NCI-H526 (cell line): ENCODE results near the gene UNC93B1.

Experiments
- DNase-seq, 2 experiments: peaks; one replicate each; lab custom pipeline; 2025; lab: John Stamatoyannopoulos, UW

Gene UNC93B1

DNA sequence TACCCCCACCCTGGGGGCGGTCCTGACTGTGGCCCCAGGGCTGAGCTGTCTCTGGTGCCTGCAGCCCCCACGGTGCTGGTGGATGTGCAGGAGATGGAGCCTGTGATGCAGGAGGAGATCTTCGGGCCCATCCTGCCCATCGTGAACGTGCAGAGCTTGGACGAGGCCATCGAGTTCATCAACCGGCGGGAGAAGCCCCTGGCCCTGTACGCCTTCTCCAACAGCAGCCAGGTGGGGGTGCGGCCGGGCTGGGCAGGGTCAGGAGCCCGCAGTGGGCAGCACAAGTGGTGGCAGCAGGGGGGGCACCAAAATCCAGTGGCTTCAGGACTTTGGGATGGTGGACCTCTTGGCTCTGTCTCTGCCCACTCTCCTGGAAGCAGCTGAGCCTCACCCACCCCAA is 18.6 kb upstream of the UNC93B1 start:
- DNase-seq = no peak

GRCh38 chr11:68021167-68021787 is 17.4 kb upstream of the UNC93B1 start:
- peak in 1 of 2 experiments; percentile 55 for DNase-seq

DNA sequence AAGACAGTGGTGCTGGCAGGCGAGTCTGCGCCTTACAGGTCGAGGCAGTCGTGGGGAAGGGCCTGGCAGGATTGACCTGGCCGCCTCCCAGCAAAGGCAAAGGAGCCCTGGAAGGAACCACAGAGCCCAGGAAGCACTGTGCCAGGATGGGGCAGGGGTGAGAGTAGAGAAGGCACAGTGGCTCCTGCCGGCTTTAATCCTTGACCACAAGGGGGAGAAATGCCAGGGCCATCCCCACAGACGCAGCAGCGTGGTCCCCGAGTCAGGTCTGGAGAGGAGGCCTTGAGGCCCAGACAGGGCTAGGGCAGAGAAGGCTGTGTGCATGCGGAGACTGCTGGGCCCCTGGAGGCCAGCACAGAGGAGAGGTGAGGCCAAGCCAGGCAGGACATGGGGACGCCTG is 16.7 kb upstream of the UNC93B1 start:
- peak; percentile 18 to 62 for DNase-seq

GRCh38 chr11:68019486-68019885 is 15.6 kb upstream of the UNC93B1 start:
- DNase-seq = no peak

GRCh38 chr11:68018730-68019190 is 14.9 kb upstream of the UNC93B1 start:
- DNase-seq = no peak

DNA sequence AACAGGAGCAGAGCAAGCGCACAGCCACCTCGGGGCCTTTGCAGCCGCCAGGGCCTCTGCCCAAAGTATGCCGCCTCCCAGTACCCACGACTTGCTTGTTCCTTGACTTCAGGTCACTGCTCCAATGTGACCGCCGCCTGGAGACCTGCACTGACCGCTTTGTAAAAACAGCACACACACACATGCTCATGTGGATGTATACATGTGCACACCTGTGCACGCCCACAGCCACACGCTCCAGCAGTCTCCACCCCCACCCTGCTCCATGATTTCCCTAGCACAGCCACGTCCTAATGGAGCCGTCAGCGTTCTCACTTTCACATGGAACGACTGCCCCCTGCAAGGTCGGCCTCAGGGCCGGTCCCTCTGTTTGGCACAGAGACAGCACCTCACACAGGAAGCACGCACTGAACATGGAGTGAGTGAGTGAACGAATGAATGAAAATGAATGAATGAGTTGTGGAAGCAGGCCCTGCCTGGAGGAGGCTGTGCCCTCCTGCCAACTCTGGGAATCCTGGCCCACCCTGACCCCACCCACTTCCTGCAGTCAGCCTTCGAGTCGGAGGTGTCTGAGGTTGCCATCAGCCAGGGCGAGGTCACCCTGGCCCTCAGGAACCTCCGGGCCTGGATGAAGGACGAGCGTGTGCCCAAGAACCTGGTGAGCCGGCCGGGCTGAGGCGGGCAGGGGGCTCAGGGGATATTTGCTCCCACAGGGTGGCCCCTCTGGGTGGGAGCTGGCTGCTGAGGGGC is 14.3 kb upstream of the UNC93B1 start:
- peak in 1 of 2 experiments; percentile 62 for DNase-seq

GRCh38 chr11:68016904-68017817 is 13.3 kb upstream of the UNC93B1 start:
- DNase-seq = peak in 1 of 2 experiments; percentile 54

- DNase-seq = no peak
Observed at GRCh38 chr11:68016161-68016903, 12.4 kb upstream of the UNC93B1 start.

GRCh38 chr11:68015467-68015866 is 11.6 kb upstream of the UNC93B1 start:
- no peak for DNase-seq

DNA sequence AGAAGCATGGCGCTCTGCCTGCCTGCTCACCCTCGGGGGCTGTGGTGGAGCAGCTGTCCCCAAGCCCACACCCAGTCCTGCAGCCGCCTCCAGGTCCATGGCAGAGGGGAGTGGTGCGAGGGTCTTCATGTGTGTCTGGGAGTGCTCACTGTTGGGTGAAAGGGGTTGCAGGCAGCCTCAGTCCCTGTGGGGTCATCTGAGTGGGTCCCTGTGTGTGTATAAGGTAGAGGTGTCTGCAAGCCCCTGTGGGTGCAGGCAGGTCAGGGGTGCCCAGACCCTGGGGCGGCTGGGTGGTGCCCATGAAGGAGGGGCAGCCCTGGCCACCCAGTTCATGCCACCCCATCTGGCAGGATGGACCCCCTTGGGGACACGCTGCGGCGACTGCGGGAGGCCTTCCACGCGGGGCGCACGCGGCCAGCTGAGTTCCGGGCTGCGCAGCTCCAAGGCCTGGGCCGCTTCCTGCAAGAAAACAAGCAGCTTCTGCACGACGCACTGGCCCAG is 11.1 kb upstream of the UNC93B1 start:
- DNase-seq = no peak

GRCh38 chr11:68014157-68014946 is 10.5 kb upstream of the UNC93B1 start:
- no peak for DNase-seq

GRCh38 chr11:68013611-68014156 is 9.8 kb upstream of the UNC93B1 start:
- DNase-seq = no peak

DNA sequence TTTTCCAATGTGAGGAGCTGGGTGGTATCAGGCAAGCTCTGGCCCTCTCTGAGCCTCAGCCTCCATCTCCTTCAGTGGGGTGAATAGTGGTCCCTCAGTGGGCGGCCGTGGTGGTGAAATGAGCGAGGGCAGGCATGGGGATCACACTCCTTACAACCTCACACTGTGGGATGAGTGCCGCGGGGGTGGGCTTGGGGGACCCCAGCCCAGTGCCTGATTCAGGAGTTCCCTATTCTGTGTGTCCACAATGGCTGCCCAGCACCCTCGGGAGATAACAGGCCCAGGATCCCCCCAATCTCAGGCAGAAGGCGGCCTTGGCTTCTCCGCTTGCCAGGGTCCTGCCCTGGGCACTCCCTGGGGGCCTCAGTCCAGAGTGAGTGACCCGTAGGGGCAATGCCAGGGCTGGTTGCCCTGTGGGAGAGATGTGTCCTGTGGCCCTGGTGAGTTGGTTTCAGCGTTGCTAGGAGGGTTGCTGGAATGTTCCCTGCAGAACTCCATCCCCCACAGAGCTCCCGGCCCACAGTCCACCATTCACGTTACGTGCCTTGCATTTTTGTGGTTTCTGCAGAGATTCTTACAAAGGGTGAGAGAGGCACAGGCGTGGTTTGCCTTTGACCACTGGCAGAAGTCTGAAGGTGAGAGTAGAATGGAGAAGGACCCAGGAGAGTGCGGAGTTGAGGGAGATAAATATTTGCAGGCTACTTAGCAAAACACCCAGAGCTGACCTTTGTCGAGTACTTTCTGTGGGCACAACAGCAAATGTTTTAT is 9.1 kb upstream of the UNC93B1 start:
- DNase-seq = no peak

DNA sequence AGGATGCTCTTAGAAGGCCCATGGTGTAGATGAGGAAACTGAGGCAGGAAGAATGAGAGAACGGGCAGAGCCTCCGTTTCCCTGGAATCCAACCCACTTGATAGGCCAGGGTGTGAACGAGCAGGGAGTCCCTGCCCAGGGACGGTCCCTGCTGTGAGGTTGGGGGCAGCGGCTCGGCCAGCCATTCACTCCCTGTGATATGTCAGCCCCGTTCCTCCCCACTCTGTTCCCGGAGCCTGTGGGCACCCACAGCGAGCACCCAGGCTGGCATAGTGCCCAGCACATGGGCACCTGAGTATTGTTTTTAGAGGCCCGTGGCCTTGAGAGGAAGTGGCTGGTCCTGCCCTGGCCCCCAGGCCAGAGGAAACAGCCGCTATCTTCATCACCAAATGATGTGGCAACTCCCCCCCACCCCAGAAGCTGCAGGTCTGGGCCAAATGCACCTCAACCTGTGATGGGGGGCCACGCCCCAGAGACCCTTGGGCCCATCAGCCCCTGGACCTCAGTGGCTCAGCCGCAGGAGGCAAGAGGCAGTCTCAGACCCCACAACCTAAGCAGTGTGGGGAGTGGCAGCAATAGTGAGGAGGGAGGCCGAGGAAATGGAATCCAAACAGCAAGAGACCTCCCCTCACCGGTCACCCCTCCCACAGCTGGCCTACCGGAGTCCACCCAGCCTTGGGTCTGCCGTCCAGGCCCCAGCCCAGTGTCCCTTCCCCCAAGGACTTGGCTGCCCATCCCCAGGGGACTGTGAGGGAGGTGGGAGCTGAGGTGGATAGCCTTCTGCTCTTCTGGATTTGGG is 8.3 kb upstream of the UNC93B1 start:
- DNase-seq = no peak

GRCh38 chr11:68011051-68011943 is 7.4 kb upstream of the UNC93B1 start:
- DNase-seq = no peak

- DNase-seq = no peak
Observed at GRCh38 chr11:68010090-68011041, 6.5 kb upstream of the UNC93B1 start, which contains the start of gene ALDH3B1. TSS of gene ALDH3B1 (plus strand) at chr11:68010327. CDS start at chr11:68015298, 4,971 bp downstream.
